ENCODE measurements around the gene WWOX.

WWOX gene

GRCh38 chr16:79131321-79132075 lies 1032.0 kb downstream of the WWOX start:
- no peak for TF ChIP-seq CTCF (IDR thresholded peaks at IDR 0.05; ENCODE audit: insufficient read depth, missing control alignments)
- DNase-seq (ENCODE audit: insufficient read length, low spot score) (no peak), FAIRE-seq (no peak)

GRCh38 chr16:79132701-79133100 lies 1033.2 kb downstream of the WWOX start:
- no peak for FAIRE-seq
- no peak for DNase-seq (ENCODE audit: insufficient read length, low spot score)
- TF ChIP-seq CTCF (IDR thresholded peaks at IDR 0.05; ENCODE audit: insufficient read depth, missing control alignments) = no peak

GRCh38 chr16:79134300-79134699 lies 1034.8 kb downstream of the WWOX start:
- TF ChIP-seq CTCF (IDR thresholded peaks at IDR 0.05; ENCODE audit: insufficient read depth, missing control alignments) = no peak
- FAIRE-seq (no peak), DNase-seq (ENCODE audit: insufficient read length, low spot score) (no peak)

GRCh38 chr16:79136955-79137354 lies 1037.5 kb downstream of the WWOX start:
- no peak for TF ChIP-seq CTCF (IDR thresholded peaks at IDR 0.05; ENCODE audit: insufficient read depth, missing control alignments)
- FAIRE-seq (no peak), DNase-seq (ENCODE audit: insufficient read length, low spot score) (no peak)

GRCh38 chr16:79137426-79137939 lies 1038.0 kb downstream of the WWOX start:
- no peak for TF ChIP-seq CTCF (IDR thresholded peaks at IDR 0.05; ENCODE audit: insufficient read depth, missing control alignments)
- FAIRE-seq (no peak), DNase-seq (ENCODE audit: insufficient read length, low spot score) (no peak)

- DNase-seq (ENCODE audit: insufficient read length, low spot score) = no peak
- no peak for FAIRE-seq
- no peak for TF ChIP-seq CTCF (IDR thresholded peaks at IDR 0.05; ENCODE audit: insufficient read depth, missing control alignments)
Measured at GRCh38 chr16:79139799-79140198, 1040.3 kb downstream of the WWOX start.

GRCh38 chr16:79143026-79143425 lies 1043.6 kb downstream of the WWOX start:
- TF ChIP-seq CTCF (IDR thresholded peaks at IDR 0.05; ENCODE audit: insufficient read depth, missing control alignments) = no peak
- DNase-seq (ENCODE audit: insufficient read length, low spot score) (no peak), FAIRE-seq (no peak)
